HCT116 (cell line): ENCODE data around the gene HMG20A. TPM values are rescaled to one million over a fixed set of nuclear protein-coding genes. Genes with fewer than 3 reads are reported as not detected.

Source experiments
- ATAC-seq: fragments of 200-7000 bp; cut with Tn5 transposase; 2 replicates; pipeline ENCODE4 v1.9.1; 2020; ENCODE audit warnings: mild to moderate bottlenecking, moderate library complexity
- BruUV-seq: library from RNA; stranded (reverse); fragments of 400-500 nt; replicated peaks from 2 replicates; lab custom pipeline; 2021; lab: Mats Ljungman, UMichigan
- CTCF ChIA-PET: fragments of 300-600 bp; sonication (Branson Sonifier 250); formaldehyde crosslinking; loops from one replicate; lab custom pipeline; 2021; ENCODE audit warnings: antibody characterized with exemption; lab: Charles Lee
- POLR2A ChIA-PET: fragments of 300-600, 350-600 bp; sonication (Branson Sonifier 250); formaldehyde crosslinking; loops from one replicate; lab custom pipeline; 2021; ENCODE audit warnings: antibody characterized with exemption; lab: Charles Lee
- RAD21 ChIA-PET, 2 experiments: fragments of 300-600 bp; sonication (Branson Sonifier 250); formaldehyde crosslinking; loops; one replicate each; lab custom pipeline; 2023; ENCODE audit warnings: low total read pairs in 2 of 2; ENCODE audit not compliant: uncharacterized antibody in 2 of 2, unreplicated experiment in 2 of 2, low non-redundant PET in 1 of 2; lab: Charles Lee
- DNase-seq: peaks from one replicate; pipeline ENCODE4 v3.0.0-alpha.2; 2010; ENCODE audit warnings: low read depth, low spot score
- H2AFZ ChIP-seq: fragments of 200-600 bp; shearing (Covaris generic), sonication (generic); 2 replicates; pipeline ENCODE4 v1.6.1; 2017; ENCODE audit warnings: low read depth, mixed run types, mixed read lengths, antibody characterized with exemption, low read length; ENCODE audit not compliant: poor library complexity, severe bottlenecking
- H3K27ac ChIP-seq: 2 replicates; pipeline ENCODE4 v1.5.1; 2012; ENCODE audit warnings: low read depth, low read length
- H3K27me3 ChIP-seq: fragments of 200-600 bp; sonication (generic); 2 replicates; pipeline ENCODE4 v1.6.1; 2016; ENCODE audit warnings: mixed run types, low read length, mixed read lengths; ENCODE audit not compliant: insufficient read depth
- H3K36me3 ChIP-seq, 2 experiments: fragments of 200-500 bp in 1 of 2; fragments of 200-600 bp in 1 of 2; sonication (Bioruptor generic) in 1 of 2; sonication (generic) in 1 of 2; 2 replicates each; pipeline versions ENCODE4 v1.5.1 to v1.6.1; 2014 to 2016; ENCODE audit warnings: low read length in 2 of 2, inconsistent platforms in 1 of 2, mixed read lengths in 1 of 2, mixed run types in 1 of 2; ENCODE audit not compliant: insufficient read depth in 2 of 2, control insufficient read depth in 1 of 2
- H3K4me1 ChIP-seq, 2 experiments: fragments of 200-600 bp in 1 of 2; sonication (generic) in 1 of 2; 2 replicates each; pipeline versions ENCODE4 v1.5.1 to v1.6.1; 2012 to 2017; ENCODE audit warnings: low read length in 2 of 2, inconsistent platforms in 1 of 2, mild to moderate bottlenecking in 1 of 2, mixed read lengths in 1 of 2, mixed run types in 1 of 2, moderate library complexity in 1 of 2; ENCODE audit not compliant: insufficient read depth in 2 of 2, control insufficient read depth in 1 of 2
- H3K4me2 ChIP-seq: fragments of 200-600 bp; sonication (generic); 2 replicates; pipeline ENCODE4 v1.6.1; 2017; ENCODE audit warnings: mixed run types, low read length, mixed read lengths
- H3K4me3 ChIP-seq, 2 experiments: fragments of 200-600 bp in 1 of 2; sonication (generic) in 1 of 2; replicated peaks in 1 of 2; 2 replicates each; pipeline ENCODE4 v1.5.1; 2011 to 2016; ENCODE audit warnings: low read length in 2 of 2, control low read depth in 1 of 2, low read depth in 1 of 2, mild to moderate bottlenecking in 1 of 2, mixed read lengths in 1 of 2, mixed run types in 1 of 2
- H3K79me2 ChIP-seq: fragments of 200-600 bp; sonication (generic); 2 replicates; pipeline ENCODE4 v1.6.1; 2017; ENCODE audit warnings: mild to moderate bottlenecking, mixed run types, low read length, moderate library complexity, mixed read lengths; ENCODE audit not compliant: insufficient read depth
- H3K9ac ChIP-seq: fragments of 200-600 bp; sonication (generic); 2 replicates; pipeline ENCODE4 v1.6.1; 2016; ENCODE audit warnings: low read length, mixed read lengths
- H3K9me2 ChIP-seq: fragments of 200-600 bp; sonication (generic), shearing (Covaris generic); 2 replicates; pipeline ENCODE4 v1.6.1; 2017; ENCODE audit warnings: mixed run types, mild to moderate bottlenecking, moderate library complexity; ENCODE audit not compliant: insufficient read depth
- H3K9me3 ChIP-seq, 2 experiments: fragments of 200-500 bp in 1 of 2; fragments of 200-600 bp in 1 of 2; sonication (Bioruptor generic) in 1 of 2; sonication (generic) in 1 of 2; 2 replicates each; pipeline ENCODE4 v1.6.1; 2014 to 2017; ENCODE audit warnings: low read length in 2 of 2, mixed read lengths in 2 of 2, inconsistent platforms in 1 of 2, low read depth in 1 of 2, mild to moderate bottlenecking in 1 of 2, mixed run types in 1 of 2, moderate library complexity in 1 of 2; ENCODE audit not compliant: control insufficient read depth in 1 of 2, insufficient read depth in 1 of 2
- H4K20me1 ChIP-seq: fragments of 200-600 bp; sonication (generic), shearing (Covaris generic); 2 replicates; pipeline ENCODE4 v1.6.1; 2017; ENCODE audit warnings: mixed run types, mild to moderate bottlenecking, moderate library complexity; ENCODE audit not compliant: insufficient read depth
- CEBPB ChIP-seq: IDR thresholded peaks from 2 replicates; pipeline ENCODE4 v1.6.1; 2012; ENCODE audit warnings: low read depth
- CTCF ChIP-seq, 3 experiments: fragments of 200-600 bp in 1 of 3; sonication (generic) in 1 of 3; IDR thresholded peaks in 2 of 3; conservative IDR thresholded peaks in 1 of 3; 2 replicates each; pipeline ENCODE4 v1.5.1; 2012 to 2017; ENCODE audit warnings: low read depth in 2 of 3, low read length in 2 of 3, antibody characterized with exemption in 1 of 3, borderline replicate concordance in 1 of 3, control low read depth in 1 of 3, mild to moderate bottlenecking in 1 of 3, mixed read lengths in 1 of 3, mixed run types in 1 of 3, moderate library complexity in 1 of 3; ENCODE audit not compliant: insufficient read depth in 1 of 3
- MAX ChIP-seq: IDR thresholded peaks from 2 replicates; pipeline ENCODE4 v1.6.1; 2012
- RAD21 ChIP-seq: IDR thresholded peaks from 2 replicates; pipeline ENCODE4 v1.6.1; 2012; ENCODE audit warnings: low read depth, mild to moderate bottlenecking
- TCF7L2 ChIP-seq: IDR thresholded peaks from 2 replicates; pipeline ENCODE4 v1.7.0; 2011; ENCODE audit warnings: borderline replicate concordance, inconsistent platforms; ENCODE audit not compliant: insufficient read depth, insufficient read length; ENCODE audit errors: extremely low read depth
- ZFX ChIP-seq: fragments of 450-650 bp; IDR thresholded peaks from 2 replicates; pipeline ENCODE4 v1.6.1; 2017
- intact Hi-C: fragments of 100-400 bp; cut with micrococcal nuclease; formaldehyde crosslinking; loops from 2 replicates; pipeline ENCODE4 v1.10.0; 2022
- total RNA-seq: library from RNA; stranded (reverse); gene quantifications from one replicate; pipeline ENCODE4 v1.2.1, GENCODE V29; 2021; ENCODE audit not compliant: unreplicated experiment
- TF ChIP-seq, protein P1 (sequence below): IDR thresholded peaks from 2 replicates; pipeline ENCODE4 v1.6.1; 2012

Gene HMG20A
- total RNA-seq, 1 experiment from 2014 or later, result 37.7 TPM

GRCh38 chr15:77495838-77496596, 75.3 kb downstream of the HMG20A start:
- H3K4me1 ChIP-seq, result peaks cover 0 to 6% of the 10 kb centered on the region in 2 experiments; a peak in 3 of 4 replicates
- no peak overlapping the region for H3K4me3 ChIP-seq
- no peak for DNase-seq
- ChIA-PET RAD21 (interaction anchor here (1.1 to 1.8 kb wide), 4 partner anchors 309 to 388 kb away, joined by 3 to 5 read pairs (median 4); no protein-coding TSS in a partner anchor), POLR2A (no interaction called here), CTCF (interaction anchor here (0.6 to 4.4 kb wide), 14 partner anchors 9 to 549 kb away, joined by 3 to 44 read pairs (median 4); no protein-coding TSS in a partner anchor)
- no peak overlapping the region for H2AFZ ChIP-seq
- no peaks in the 10 kb centered on the region for H3K27me3 ChIP-seq
- no peaks in the 10 kb centered on the region for H3K9me3 ChIP-seq
- no peaks in the 10 kb centered on the region for H4K20me1 ChIP-seq
- no peak overlapping the region for H3K9ac ChIP-seq
- TF ChIP-seq CTCF (IDR thresholded peaks at IDR 0.05 in 2 of 3, conservative IDR thresholded peaks at IDR 0.05 in 1 of 3; ENCODE audit: borderline replicate concordance in 1 of 3, insufficient read depth in 1 of 3, low read depth in 2 of 3, low read length in 2 of 3) (no peak), ZFX (no peak)
- TF ChIP-seq, protein P1, sequence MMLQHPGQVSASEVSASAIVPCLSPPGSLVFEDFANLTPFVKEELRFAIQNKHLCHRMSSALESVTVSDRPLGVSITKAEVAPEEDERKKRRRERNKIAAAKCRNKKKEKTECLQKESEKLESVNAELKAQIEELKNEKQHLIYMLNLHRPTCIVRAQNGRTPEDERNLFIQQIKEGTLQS, result no peak
- no peaks in the 10 kb centered on the region for H3K36me3 ChIP-seq
- intact Hi-C loops, result loop anchor here (1.0 to 10.0 kb wide), 5 partner anchors 310 to 551 kb away; no protein-coding TSS in a partner anchor
- H3K27ac ChIP-seq, result no peak overlapping the region
- no peak for ATAC-seq
- H3K9me2 ChIP-seq, result no peaks in the 10 kb centered on the region
- no peak overlapping the region for H3K4me2 ChIP-seq
- no peaks in the 10 kb centered on the region for H3K79me2 ChIP-seq
- BruUV-seq, result no TSS peak

GRCh38 chr15:77496715-77497109, 76.0 kb downstream of the HMG20A start:
- Histone ChIP-seq H4K20me1 (no peaks in the 10 kb centered on the region), H3K79me2 (no peaks in the 10 kb centered on the region), H3K9ac (no peak overlapping the region), H3K4me2 (peak overlapping the region; percentile 26), H3K27me3 (no peaks in the 10 kb centered on the region), H3K4me1 (peaks cover 0 to 6% of the 10 kb centered on the region in 2 experiments; a peak in 3 of 4 replicates)
- ATAC-seq, result peak; percentile 98
- BruUV-seq, result no TSS peak
- peak; percentile 26 for DNase-seq
- POLR2A ChIA-PET, result no interaction called here
- TF ChIP-seq CEBPB (peak; percentile 89), MAX (no peak), RAD21 (peak; percentile 91), TCF7L2 (no peak), CTCF (IDR thresholded peaks at IDR 0.05 in 2 of 3, conservative IDR thresholded peaks at IDR 0.05 in 1 of 3; ENCODE audit: borderline replicate concordance in 1 of 3, insufficient read depth in 1 of 3, low read depth in 2 of 3, low read length in 2 of 3) (peak; percentile 76 to 96 (median 92))
- TF ChIP-seq, all 23 proteins: peak for 3
- Histone ChIP-seq H3K36me3 (no peaks in the 10 kb centered on the region), H2AFZ (no peak overlapping the region), H3K9me2 (no peaks in the 10 kb centered on the region), H3K4me3 (no peak overlapping the region), H3K27ac (no peak overlapping the region), H3K9me3 (no peaks in the 10 kb centered on the region)
- RAD21 ChIA-PET, result interaction anchor here (0.9 to 1.8 kb wide), 7 partner anchors 11 to 389 kb away, joined by 3 to 5 read pairs (median 4); no protein-coding TSS in a partner anchor
- intact Hi-C loops, result loop anchor here (1.0 to 10.0 kb wide), 5 partner anchors 310 to 552 kb away; no protein-coding TSS in a partner anchor
- CTCF ChIA-PET, result interaction anchor here (0.7 to 4.4 kb wide), 19 partner anchors 9 to 549 kb away, joined by 3 to 44 read pairs (median 4); no protein-coding TSS in a partner anchor
